Measurements from ENCODE around the gene COL13A1.

DNA sequence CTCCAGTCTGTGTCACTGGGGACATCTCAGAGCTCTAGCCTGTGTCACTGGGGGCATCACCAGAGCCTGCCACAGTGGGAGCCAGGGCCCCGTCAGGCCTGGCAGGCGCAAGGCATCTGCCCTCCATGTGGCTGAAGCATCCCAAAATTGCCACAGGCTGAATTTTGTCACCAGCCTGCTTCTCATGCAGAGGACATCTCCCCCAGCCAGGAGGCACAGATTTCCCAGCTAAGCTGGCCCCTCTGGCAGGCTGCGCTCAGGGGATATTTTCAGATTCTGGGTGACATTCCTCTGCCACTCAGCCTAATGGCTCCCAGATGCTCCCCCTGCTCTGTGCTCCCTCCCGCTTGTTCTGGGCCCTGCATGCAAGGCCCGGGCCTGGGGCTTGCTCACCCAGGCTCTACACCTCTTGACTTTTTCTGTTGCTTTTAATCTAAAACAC lies 64.6 kb downstream of the COL13A1 start:
- TF ChIP-seq FOXA1 (IDR thresholded peaks at IDR 0.05) = no peak
- TF ChIP-seq ARNT (IDR thresholded peaks at IDR 0.05) = no peak
- no peak for TF ChIP-seq TARDBP (IDR thresholded peaks at IDR 0.05)
- TF ChIP-seq ZNF384 (IDR thresholded peaks at IDR 0.05) = no peak
- TF ChIP-seq, protein P1, sequence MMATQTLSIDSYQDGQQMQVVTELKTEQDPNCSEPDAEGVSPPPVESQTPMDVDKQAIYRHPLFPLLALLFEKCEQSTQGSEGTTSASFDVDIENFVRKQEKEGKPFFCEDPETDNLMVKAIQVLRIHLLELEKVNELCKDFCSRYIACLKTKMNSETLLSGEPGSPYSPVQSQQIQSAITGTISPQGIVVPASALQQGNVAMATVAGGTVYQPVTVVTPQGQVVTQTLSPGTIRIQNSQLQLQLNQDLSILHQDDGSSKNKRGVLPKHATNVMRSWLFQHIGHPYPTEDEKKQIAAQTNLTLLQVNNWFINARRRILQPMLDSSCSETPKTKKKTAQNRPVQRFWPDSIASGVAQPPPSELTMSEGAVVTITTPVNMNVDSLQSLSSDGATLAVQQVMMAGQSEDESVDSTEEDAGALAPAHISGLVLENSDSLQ (IDR thresholded peaks at IDR 0.05) = no peak
- TF ChIP-seq SP1 (IDR thresholded peaks at IDR 0.05) = no peak
- TF ChIP-seq FOXM1 (IDR thresholded peaks at IDR 0.05; ENCODE audit: borderline replicate concordance) = no peak
- TF ChIP-seq NFRKB (IDR thresholded peaks at IDR 0.05) = no peak
- TF ChIP-seq ELF4 (IDR thresholded peaks at IDR 0.05) = no peak
- no peak for TF ChIP-seq LEF1 (IDR thresholded peaks at IDR 0.05; ENCODE audit: borderline replicate concordance)
- no peak for TF ChIP-seq BHLHE40 (IDR thresholded peaks at IDR 0.05; ENCODE audit: borderline replicate concordance)
- TF ChIP-seq HDGF (IDR thresholded peaks at IDR 0.05; ENCODE audit: borderline replicate concordance) = no peak

Measured in HEK293T (cell line).